HG03139 (cell line): ENCODE results near the gene HMGCL.
"Not testable (repeated sequence)": the region's sequence is repeated elsewhere in the genome, so short reads cannot be mapped to it uniquely, and the experiment has no call there.

Experiments used
- ATAC-seq: cut with Tn5 transposase; IDR thresholded peaks from one replicate; pipeline ENCODE4 v1.9.1; 2021; ENCODE audit not compliant: unreplicated experiment

HMGCL gene

DNA sequence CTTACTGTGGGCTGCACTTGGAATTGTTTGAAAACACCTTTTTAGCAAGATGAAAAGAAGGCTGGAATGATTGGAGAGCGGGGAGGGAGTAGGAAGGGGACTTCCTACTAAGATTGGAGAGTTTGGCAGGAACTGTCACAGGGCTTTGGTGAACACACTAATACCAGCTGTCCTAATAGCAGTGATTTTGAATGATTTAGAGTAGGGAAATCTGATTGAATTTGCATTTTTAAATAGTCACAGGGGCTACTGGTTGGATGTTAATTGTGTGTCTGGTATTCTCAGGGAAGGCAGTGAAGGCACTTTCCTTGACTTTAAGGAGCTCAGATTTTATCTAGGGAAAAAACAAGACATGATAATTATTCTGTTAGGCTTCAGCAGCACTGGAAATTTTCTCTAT, 2.5 kb upstream of the HMGCL start:
- no peak for ATAC-seq

DNA sequence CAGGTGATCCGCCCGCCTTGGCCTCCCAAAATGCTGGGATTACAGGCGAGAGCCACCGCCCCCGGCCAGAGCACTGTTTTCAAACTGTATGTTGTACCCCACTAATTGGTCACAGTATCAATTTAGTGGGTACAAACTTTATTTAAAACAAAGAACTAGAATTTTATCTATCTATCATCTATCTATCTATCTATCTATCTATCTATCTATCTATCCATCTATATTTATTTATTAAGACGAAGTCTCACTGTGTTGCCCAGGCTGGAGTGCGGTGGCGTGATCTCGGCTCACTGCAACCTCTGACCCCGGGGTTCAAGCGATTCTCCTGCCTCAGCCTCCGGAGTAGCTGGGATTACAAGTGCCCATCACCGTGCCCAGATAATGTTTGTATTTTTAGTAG, 1.4 kb upstream of the HMGCL start:
- ATAC-seq: not testable (repeated sequence)

DNA sequence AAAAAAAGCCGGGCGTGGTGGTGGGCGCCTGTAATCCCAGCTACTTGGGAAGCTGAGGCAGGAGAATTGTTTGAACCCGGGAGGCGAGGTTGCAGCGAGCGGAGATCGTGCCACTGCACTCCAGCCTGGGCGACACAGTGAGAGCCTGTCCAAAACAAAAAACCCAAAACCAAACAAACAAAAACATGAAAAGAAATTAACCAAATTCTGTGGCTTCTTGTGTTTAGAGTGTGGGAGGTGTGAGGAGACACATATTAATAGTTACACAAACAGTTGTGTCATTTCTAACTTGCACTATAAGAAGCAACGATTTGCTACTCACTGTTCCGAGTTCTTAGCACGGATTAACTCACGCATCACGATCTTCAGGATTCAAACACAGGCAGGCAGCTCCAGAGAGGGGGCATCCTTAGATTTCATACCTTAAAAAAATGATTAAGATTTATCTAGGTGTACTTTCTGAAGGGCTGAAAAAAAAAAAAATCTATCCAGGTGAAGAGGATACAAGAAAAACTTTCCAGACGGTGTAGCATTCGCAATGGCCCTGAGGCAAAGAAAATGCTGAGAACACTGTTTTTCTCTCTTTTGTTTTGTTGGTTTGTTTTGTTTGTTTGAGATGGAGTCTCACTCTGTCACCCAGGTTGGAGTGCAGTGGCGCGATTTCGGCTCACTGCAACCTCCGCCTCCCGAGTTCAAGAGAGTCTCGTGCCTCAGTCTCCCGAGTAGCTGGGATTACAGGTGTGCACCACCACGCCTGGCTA, 713 bp upstream of the HMGCL start:
- no peak for ATAC-seq

DNA sequence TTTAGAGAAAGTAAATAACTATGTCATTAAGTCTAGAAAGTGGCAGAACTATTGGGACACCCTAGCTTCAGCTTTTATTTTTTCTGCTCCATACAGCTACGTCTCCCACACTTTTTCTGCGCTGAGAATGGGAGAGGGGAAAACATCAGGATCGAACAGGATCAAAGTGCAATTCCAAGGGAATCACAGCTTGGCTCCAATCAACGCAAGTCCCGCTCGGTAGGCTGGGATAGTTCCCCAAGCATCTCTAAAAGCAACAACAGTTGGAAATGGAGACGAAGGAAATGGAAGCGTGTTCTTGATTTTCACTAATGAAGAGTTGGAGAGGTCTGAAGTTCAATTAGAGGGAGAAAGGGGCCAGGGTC, 536 bp downstream of the HMGCL start:
- ATAC-seq: no peak

DNA sequence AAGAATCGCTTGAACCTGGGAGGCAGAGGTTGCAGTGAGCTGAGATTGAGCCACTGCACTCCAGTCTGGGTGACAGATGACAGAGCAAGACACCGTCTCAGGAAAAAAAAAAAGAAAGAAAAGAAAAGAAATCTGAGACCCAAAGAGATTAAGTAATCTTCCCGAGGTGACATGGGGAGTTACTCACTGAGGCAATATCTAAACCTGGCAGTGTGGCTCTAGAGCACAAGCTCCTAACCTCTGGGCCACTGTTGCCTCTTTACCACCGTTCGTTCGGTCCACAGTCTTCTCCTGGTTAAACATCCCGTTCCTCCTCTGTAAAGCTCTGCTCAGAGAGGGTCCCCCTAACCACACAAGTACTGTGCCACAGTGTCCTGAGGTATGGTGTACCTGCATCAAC, 1.5 kb downstream of the HMGCL start:
- no peak for ATAC-seq

DNA sequence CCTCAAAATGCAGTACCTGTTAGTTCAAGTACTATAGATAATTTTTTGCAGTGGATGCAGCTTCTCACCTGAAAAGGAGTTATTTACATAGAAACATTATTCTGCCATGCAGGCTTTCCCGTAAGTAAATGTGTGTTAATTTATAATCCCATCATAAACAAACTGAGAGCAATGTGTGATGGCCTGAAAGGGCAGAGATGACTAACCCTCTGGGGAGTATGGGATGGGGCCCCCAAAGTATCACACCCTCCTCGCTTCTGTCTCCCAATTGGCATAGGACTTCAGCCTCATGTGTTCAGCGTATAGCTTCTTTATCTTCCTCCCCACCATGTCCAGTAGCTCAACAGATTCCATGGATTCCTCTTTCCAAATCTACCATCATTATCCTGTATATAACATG, 7.6 kb downstream of the HMGCL start:
- no peak for ATAC-seq

DNA sequence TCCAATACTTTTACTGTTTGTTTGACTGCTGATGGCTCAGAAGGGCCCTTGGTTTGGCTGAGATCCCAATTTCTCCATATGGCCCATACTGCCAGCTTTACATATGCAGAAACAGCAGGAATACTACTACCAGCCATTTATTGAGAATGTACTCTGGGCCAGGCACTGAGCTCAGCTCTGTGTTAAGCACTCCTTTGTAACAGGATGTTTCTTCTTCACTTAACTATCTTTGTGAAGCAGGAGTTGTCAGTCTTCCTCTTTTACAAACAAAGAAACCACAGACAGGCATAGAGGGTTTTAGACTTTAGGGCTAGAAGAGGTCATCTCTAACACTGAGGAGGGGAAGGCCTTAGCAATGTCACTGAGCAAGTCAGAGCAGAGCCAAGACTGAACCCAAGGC, 8.3 kb downstream of the HMGCL start:
- ATAC-seq: no peak

DNA sequence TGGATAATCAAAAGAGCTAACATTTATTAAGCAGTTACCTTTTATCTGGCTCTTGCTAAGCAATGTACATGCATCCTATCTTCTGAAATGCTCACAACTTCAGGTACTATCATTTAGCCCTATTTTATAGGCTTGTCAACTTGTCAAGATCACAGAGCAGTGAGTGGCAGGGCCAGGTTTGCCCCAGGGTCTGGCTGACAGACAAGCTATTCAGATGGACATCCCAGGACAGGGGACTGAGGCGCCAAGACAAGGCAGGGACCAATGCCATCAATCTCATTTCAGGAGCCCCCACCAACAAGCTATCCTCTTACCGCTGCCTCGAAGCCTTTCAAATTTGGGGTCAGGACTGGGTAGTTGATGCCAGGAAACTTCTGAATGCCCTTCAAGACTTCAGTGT, 8.9 kb downstream of the HMGCL start:
- no peak for ATAC-seq

DNA sequence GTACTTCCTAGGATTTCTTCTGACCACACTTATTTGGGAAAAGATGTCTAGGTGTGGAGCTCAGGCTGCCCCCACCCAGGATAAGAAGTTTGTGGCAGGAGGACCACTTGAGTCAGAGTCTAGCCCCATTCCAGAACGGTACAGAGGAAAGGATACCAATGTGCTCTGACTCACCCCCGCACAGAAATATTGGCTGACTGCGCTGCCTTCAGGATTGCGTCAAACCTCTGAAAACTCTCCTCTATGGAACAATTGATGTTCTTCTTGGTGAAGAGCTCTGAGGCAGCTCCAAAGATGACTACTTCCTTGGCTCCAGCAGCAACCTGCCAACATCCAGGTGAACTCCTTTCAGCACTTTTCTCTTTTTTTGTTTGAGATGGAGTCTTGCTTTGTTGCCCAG, 11.2 kb downstream of the HMGCL start:
- ATAC-seq: no peak

DNA sequence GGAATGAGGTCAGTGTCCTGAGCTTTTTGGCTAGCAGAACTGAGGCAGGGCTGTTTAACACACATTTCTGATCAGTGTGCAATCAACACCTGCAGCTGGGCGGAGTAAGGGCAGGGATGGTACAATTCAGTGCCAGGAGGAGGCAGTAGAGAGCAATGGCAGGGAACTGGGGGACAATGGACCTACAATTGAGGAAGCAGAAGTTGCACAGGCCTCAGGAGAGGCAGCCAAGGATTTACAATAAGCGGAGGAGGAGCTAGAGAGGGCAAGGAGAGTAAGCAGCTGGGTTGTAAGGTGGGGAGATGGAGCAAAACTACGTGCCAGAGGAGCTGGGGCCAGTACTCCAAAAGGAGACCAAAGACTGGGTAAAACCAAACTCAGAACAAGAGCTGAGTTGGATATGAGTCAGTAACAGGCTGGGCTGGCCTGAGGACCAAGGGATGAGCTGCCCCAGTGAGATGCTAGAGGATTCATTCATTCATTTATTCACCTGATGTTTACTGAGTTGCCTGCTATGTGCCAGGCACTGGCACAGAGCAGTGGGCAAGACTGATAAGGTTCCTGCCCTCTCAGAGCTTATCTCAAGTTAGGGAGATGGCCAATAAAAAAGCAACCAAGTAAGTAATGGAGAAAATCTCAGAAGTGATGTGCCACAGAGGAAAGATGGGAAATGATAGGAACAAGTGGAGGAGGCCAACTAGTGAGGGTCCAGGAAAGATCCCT, 14.2 kb downstream of the HMGCL start:
- ATAC-seq: no peak

DNA sequence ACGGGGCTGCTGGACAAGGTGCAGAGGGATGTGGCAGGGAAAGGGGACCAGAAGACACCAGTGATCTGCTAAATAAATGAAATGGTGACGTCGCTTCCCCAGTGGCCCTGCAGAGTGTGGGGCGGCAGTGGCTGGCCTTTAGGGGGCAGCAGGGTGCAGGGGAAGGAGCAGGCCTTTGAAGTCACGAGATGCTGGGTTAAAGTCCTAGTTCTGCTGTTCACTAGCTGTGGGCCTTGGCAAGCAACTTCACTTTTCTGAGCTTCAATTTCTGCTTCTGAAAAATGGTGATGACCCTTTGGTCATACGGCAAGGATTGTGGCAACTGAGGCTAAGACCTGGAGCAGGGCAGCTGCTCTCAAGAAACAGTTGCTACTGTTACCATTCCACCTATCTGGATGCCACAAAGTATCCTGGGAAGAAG, 15.5 kb downstream of the HMGCL start:
- peak; percentile 59 for ATAC-seq

DNA sequence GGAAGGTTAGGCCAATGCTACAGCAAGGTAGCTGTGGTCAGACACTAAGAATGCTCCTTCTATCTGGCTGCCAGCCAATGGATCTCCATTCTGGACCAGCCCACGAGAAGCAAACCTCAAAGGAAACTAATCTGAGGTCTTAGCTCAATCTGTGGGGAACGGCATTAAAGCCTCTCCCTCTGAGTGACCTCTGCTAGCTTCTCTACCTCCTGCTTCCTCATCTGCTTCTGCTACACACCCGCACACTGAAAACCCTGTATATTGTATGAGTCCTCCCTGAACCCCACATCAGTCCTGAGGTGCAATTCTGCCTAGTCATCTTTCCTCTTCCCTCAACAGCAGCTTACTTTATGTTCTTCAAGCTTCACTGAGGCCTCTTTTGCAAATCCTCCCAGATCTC, 17.8 kb downstream of the HMGCL start:
- ATAC-seq: no peak

DNA sequence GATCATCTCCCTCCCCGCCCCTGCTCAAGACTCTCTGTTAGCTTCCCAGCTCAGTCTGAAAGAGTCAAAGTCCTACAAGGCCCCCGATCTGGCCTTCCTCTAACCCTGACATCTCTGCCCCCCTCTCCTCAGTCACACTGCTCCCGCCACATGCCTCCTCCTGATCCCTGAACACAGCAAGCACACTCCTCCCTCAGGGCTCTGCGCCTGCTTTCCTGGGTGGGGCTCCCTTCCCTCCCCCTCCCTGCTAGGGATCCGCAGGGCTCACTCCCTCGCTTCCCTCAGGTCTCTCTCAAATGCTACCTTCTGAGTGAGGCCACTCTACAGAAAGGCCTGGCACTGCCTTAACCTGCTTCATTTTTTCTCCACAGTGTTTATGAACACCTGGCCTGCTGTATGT, 18.9 kb downstream of the HMGCL start:
- no peak for ATAC-seq

DNA sequence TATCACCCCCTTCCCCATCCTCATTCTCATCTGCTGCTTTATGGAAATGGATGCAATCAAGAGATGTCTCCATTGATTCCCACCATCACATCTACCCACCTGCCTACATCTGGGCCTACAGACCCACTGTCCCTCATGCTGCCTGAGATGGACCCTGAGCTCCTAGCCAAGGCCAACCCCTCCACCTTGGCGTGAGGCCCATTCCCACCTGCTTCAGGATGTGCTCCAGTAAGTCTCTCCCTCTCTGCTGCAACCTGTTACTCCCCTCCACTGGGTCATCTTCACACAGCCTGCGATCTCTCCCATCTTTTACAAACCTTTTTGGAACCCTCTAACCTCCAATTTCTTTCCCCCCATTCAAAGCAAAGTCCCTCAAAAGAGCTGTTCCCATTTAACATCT, 20.2 kb downstream of the HMGCL start:
- ATAC-seq: no peak

DNA sequence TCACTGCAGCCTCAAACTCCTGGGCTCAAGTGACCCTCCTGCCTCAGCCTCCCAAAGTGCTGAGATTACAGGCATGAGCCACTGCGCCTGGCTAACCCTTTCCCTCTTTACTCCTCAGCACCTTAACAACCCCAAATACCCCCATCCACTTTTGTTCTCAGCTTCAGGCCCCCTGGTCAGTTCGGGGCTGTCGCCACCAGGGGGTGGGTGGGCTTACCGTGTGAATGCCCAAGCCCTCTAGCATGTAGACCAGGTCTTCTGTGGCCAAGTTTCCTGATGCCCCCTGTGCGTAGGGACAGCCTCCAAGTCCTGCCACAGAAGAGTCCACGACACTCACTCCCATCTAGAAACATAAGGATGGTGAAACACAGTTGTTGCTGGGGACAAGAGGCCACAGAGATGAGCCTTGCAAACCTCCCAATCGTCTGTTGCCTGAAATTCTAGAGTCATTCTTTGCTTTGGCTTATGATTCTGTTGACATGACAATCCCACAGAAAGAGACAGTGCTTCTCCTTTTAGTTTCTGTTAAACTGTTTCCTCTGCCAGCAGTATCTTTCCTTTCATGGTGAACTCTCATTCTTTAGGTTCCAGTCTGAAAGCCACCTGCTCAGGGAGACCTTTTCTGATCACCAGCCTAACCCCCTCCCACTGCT, 20.9 kb downstream of the HMGCL start:
- no peak for ATAC-seq

DNA sequence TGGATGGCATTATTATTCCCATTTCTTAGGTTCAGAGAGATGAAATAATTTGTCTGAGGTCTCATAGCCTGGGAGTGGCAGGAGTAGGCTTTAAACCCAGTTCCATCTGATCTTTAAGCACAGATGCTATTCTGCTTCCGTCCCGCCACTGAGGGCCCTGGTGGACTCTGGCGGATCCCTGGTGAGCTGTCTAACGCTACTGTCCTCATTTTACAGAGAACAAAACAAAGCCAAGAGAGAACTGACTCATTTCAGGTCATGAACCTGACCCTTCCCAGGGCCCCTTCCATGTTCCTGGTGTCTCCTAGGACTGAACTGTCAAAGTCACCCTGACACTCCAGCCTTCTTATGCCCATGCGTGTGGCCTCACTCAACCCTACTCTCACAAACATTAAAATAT, 21.6 kb downstream of the HMGCL start:
- no peak for ATAC-seq

DNA sequence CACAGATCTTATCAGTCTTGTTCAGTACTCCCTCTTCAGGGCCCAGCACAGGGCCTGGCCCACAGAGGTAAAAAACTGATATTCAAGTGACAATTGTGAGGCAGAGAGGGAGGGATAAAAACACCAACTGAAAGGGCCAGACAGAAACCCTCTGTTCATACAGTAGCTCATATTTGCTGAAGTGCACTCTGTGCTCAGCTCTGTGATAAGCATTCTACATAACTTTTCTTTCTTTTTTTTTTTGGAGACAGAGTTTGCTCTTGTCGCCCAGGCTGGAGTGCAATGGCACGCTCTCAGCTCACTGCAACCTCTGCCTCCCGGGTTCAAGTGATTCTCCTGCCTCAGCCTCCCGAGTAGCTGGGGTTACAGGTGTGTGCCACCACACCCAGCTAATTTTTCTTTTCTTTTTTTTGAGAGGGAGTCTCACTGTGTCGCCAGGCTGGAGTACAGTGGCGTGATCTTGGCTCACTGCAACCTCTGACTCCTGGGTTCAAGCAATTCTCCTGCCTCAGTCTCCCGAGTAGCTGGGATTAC, 22.4 kb downstream of the HMGCL start:
- ATAC-seq: not testable (repeated sequence)

DNA sequence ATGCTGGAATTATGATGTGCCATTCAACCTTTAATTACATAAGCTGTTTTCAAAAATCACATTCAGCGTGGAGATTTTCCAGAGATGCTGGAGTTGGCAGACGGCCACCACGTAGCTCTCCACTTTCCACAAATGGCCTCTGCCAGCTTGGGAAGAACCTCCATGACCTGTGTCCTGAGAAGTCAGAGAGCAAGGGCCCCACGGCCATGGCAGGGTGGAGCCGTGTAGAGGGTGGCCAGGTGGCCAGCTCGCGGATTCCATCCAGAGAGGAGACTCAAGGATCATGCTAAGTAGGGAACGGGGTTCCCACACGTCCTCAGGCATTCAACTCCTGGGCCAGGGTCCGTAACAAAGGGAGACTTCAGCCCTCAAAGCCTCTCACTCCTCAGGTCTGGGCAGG, 23.4 kb downstream of the HMGCL start:
- no peak for ATAC-seq

DNA sequence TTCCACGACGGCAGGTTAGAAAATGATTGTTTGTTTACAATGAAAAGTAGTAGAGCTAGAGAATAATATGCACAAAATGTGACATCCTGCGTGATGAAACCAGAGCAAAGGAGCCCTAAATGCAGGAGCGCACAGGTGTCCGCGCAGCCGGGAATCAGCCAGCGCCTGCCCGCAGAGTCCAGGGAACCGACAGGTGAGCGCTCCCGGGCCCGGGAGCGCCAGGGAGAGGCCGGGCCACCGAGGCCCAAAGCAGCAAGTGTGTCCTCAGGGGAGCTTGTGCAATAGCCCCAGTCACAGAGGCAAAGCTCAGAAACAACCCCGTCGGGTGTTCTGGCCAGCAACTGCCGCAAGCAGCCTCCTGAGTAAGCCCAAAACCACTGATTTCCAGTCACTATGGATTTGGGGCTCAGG, 23.9 kb downstream of the HMGCL start:
- ATAC-seq: no peak

DNA sequence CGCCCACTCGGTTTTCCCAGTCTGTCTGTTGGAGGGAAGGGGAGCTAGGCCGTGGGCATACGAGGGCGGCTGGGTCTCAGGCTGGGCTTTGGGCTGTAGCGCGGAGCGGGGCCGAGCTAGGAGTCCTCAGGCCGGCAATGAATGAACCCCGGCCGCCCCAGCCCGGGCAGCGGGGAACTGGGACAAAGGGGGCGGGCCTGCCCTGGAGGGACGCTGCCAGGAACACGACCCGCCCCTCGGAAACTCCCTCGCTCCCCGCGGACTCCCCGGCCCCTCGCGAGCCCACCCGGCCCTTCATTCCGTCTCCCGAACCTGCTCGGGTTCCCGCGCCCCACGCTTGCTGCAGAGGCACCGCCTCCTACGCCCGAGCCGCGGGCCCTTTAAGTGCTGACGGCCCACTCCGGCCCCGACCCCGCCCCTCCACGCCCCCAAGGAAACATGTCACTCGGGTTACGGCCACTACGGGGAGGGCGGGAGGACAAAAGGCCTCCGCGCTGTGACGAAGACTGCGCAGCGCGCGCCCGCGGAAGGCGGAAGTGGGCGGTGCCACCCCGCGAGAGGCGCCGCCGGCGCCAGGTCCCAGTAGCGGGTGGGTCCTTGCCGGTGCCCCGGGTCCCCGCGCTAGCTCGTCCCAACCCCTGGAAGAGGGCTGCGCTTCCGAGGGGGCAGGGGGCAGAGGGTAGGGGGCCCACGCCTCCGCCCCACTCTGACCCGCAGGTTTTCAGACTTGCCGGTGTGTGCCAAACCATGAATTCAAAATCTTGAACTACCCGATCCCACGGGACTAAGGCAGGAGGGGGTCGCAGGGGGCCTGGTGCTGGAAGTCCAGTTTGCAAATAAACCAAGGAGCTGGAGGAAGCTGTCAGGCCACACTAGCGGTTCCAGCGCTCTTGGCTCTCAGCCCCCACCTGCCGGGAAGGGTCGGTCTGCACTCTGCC, 24.6 kb downstream of the HMGCL start, which contains the start of gene GALE:
Gene GALE (minus strand): TSS at position 355 of the 938 bp plus-strand sequence. CDS start 1,747 bp downstream, outside the sequence.
- peak; percentile 82 for ATAC-seq
